ENCODE data around the gene AMOTL1. TPM values are rescaled to one million over a fixed set of nuclear protein-coding genes. Genes with fewer than 3 reads are reported as not detected.

Gene AMOTL1
- total and polyA plus RNA-seq, 2 of the 8 experiments (the other 6 are each of a cell fraction or from before 2014, with no cell fraction given) = 9.0 to 27.6 TPM

DNA sequence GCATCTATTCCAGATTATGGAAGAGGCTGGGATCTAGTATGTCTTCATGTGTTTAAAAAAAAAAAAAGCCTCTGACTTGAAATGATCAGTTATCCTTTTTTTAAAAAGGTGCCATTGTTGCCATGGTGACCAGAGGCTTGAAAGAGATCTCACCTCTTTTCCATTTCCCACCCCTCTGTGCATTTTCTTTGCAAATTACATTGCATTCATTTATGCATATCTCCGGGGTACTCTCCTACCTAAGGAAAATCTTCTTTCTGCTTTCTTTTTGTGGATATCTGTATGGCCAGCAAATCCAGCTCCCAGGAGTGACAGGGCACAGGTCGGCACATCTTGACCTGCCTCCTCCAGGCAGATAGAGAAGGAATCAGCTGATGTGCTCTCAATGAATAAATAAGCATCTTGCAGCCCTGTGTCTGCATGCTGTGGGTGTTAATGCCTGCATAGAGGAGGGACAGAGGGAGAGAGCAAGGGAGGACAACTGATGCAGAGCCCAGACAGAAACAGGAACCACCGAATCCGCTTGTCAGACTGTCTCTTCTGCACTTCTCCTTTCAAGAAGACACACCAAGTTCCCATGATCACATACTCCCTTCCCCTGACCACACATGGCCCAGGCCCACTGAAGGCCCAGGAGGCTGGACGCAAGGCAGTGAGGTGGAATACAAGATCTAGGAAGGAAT lies 154.3 kb downstream of the AMOTL1 start:
- H4K20me1 ChIP-seq (replicated peaks in 1 of 2; ENCODE audit: control insufficient read depth in 1 of 2, insufficient read depth in 2 of 2, low read length in 2 of 2) = no peaks in the 10 kb centered on the region
- no peak overlapping the region for H3K4ac ChIP-seq (replicated peaks; ENCODE audit: insufficient read length, low read depth, low read length)
- no peak overlapping the region for H3K4me3 ChIP-seq (ENCODE audit: extremely low read depth in 1 of 4, insufficient read depth in 2 of 4, low read depth in 3 of 4, low read length in 4 of 4)
- H3K18ac ChIP-seq (ENCODE audit: extremely low read depth, low read length) = no peak overlapping the region
- H3K79me1 ChIP-seq (ENCODE audit: low read depth, low read length) = no peaks in the 10 kb centered on the region
- H3K36me3 ChIP-seq (ENCODE audit: control insufficient read depth in 2 of 4, insufficient read depth in 4 of 4, low read length in 3 of 4) = no peaks in the 10 kb centered on the region
- no peaks in the 10 kb centered on the region for H3K23me2 ChIP-seq (ENCODE audit: low read depth, low read length)
- H2AFZ ChIP-seq (ENCODE audit: low read length) = no peak overlapping the region
- H3K4me1 ChIP-seq (replicated peaks in 1 of 4; ENCODE audit: control insufficient read depth in 3 of 4, insufficient read depth in 4 of 4, low read length in 3 of 4) = no peaks in the 10 kb centered on the region
- no peak for DNase-seq (ENCODE audit: low read depth in 1 of 2, low spot score in 2 of 2)
- no peak overlapping the region for H2BK15ac ChIP-seq (ENCODE audit: low read length)
- H2AK5ac ChIP-seq (ENCODE audit: low read depth, low read length) = no peak overlapping the region
- H3K14ac ChIP-seq (ENCODE audit: insufficient read length) = no peak overlapping the region
- no peak overlapping the region for H2BK120ac ChIP-seq (replicated peaks; ENCODE audit: low read depth, low read length)
- ChIA-PET CTCF (ENCODE audit: partially characterized antibody) (no interaction called here), POLR2A (ENCODE audit: partially characterized antibody) (no interaction called here)
- H3K56ac ChIP-seq (replicated peaks; ENCODE audit: insufficient read length, low read depth, low read length) = no peak overlapping the region
- 83% methylated on average over 5 of the region's 5 CpGs; no CpG with 5 or more reads in 1 of the 2 experiments for whole genome bisulfite sequencing, 2 experiments (ENCODE audit: extremely low coverage in 1 of 2, insufficient coverage in 1 of 2, insufficient read length in 1 of 2, insufficient replicate concordance in 2 of 2, low coverage in 1 of 2, low lambda C conversion rate in 2 of 2, missing lambda C conversion rate in 1 of 2)
- H3K9ac ChIP-seq (replicated peaks in 1 of 4; ENCODE audit: extremely low read depth in 1 of 4, low read depth in 3 of 4, low read length in 3 of 4) = no peak overlapping the region
- H2BK5ac ChIP-seq (ENCODE audit: low read depth, low read length) = no peak overlapping the region
- H2BK20ac ChIP-seq (ENCODE audit: low read length) = no peak overlapping the region
- no peak overlapping the region for H4K91ac ChIP-seq (replicated peaks; ENCODE audit: insufficient read length, low read length)
- H3K4me2 ChIP-seq (ENCODE audit: insufficient read depth in 1 of 2, low read depth in 2 of 2, low read length in 2 of 2) = no peak overlapping the region
- H4K5ac ChIP-seq (ENCODE audit: insufficient read length, low read depth, low read length) = no peak overlapping the region
- H3K79me2 ChIP-seq (ENCODE audit: control insufficient read depth in 1 of 2, insufficient read depth in 2 of 2, low read length in 2 of 2) = no peaks in the 10 kb centered on the region
- no peak for FAIRE-seq
- no peak overlapping the region for H2BK12ac ChIP-seq (ENCODE audit: low read depth, low read length)
- no peaks in the 10 kb centered on the region for H3K9me3 ChIP-seq (ENCODE audit: insufficient read depth in 2 of 2, low read depth in 1 of 2, low read length in 1 of 2)
- no peak overlapping the region for H3K23ac ChIP-seq (ENCODE audit: insufficient read length)
- H4K8ac ChIP-seq (ENCODE audit: extremely low read depth, insufficient read depth, low read length) = no peak overlapping the region
- H3K27ac ChIP-seq (ENCODE audit: low read depth, low read length) = no peak overlapping the region
- no peaks in the 10 kb centered on the region for H3K27me3 ChIP-seq (replicated peaks in 1 of 4; ENCODE audit: control insufficient read depth in 3 of 4, extremely low read depth in 1 of 4, insufficient read depth in 3 of 4, low read length in 3 of 4)
- TF ChIP-seq TBP (IDR thresholded peaks at IDR 0.05; ENCODE audit: low read depth, low read length) (no peak), RFX5 (IDR thresholded peaks at IDR 0.05; ENCODE audit: borderline replicate concordance, low read depth, low read length) (no peak), JUN (IDR thresholded peaks at IDR 0.05; ENCODE audit: low read depth, low read length) (no peak), BRCA1 (IDR thresholded peaks at IDR 0.05; ENCODE audit: low read depth, low read length) (no peak), TEAD4 (IDR thresholded peaks at IDR 0.05; ENCODE audit: low read depth, low read length) (no peak), SUZ12 (IDR thresholded peaks at IDR 0.05; ENCODE audit: low read length) (no peak), BACH1 (IDR thresholded peaks at IDR 0.05; ENCODE audit: low read length) (no peak), SP4 (IDR thresholded peaks at IDR 0.05; ENCODE audit: low read length) (no peak), RBBP5 (IDR thresholded peaks at IDR 0.05; ENCODE audit: borderline replicate concordance, low read depth, low read length) (no peak), TAF7 (optimal IDR thresholded peaks at IDR 0.05; ENCODE audit: borderline replicate concordance, low read depth, low read length) (no peak), GTF2F1 (IDR thresholded peaks at IDR 0.05; ENCODE audit: borderline replicate concordance, low read depth, low read length) (no peak), EGR1 (IDR thresholded peaks at IDR 0.05; ENCODE audit: borderline replicate concordance, low read depth, low read length) (no peak), ATF2 (IDR thresholded peaks at IDR 0.05; ENCODE audit: low read length) (no peak)
